ENCODE data around the gene SEC62. TPM values are rescaled to one million over a fixed set of nuclear protein-coding genes. Genes with fewer than 3 reads are reported as not detected.
A peak's percentile ranks its signal among the peaks of the same experiment; 100 is the strongest.

The SEC62 gene, protein sequence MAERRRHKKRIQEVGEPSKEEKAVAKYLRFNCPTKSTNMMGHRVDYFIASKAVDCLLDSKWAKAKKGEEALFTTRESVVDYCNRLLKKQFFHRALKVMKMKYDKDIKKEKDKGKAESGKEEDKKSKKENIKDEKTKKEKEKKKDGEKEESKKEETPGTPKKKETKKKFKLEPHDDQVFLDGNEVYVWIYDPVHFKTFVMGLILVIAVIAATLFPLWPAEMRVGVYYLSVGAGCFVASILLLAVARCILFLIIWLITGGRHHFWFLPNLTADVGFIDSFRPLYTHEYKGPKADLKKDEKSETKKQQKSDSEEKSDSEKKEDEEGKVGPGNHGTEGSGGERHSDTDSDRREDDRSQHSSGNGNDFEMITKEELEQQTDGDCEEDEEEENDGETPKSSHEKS
- total RNA-seq (2021) (51.2 to 61.0 TPM (median 52.5 TPM) in 3 replicates), Bru-seq, nascent RNA (percentile 94 among the genes with signal in this experiment)
- long read RNA-seq, experiment 1, full-length matches to known transcripts = 637 of 714 reads
- long read RNA-seq, experiment 1, partial matches to known transcripts = 34 of 714 reads
- long read RNA-seq, experiment 1, other reads (novel, unspliced or antisense) = 43 of 714 reads
- long read RNA-seq, experiment 2, full-length matches to known transcripts = 22 of 88 reads
- long read RNA-seq, experiment 2, partial matches to known transcripts = 15 of 88 reads
- long read RNA-seq, experiment 2, other reads (novel, unspliced or antisense) = 51 of 88 reads
- long read RNA-seq, experiment 3, full-length matches to known transcripts = 228 of 266 reads
- long read RNA-seq, experiment 3, partial matches to known transcripts = 10 of 266 reads
- long read RNA-seq, experiment 3, other reads (novel, unspliced or antisense) = 28 of 266 reads

GRCh38 chr3:169966428-169966950 is at the start of gene SEC62:
TSS of gene SEC62 (plus strand) at chr3:169966807. CDS start at chr3:169966823, 16 bp downstream.
- H3K4me3 Mint-ChIP-seq = peak within 1 kb of the TSS; percentile 82
- ChIA-PET POLR2A (interaction anchor here (0.5 to 1.4 kb wide), 2 partner anchors 194 to 1305 kb away, joined by 3 to 5 read pairs; no protein-coding TSS in a partner anchor), CTCF (interaction anchor here (0.6 to 1.3 kb wide), 7 partner anchors 71 to 143 kb away, joined by 3 to 12 read pairs (median 4); partner anchors contain the start of gene GPR160)
- peaks cover 33% of the 10 kb centered on the region for H3K4me1 Mint-ChIP-seq
- H3K9me3 Mint-ChIP-seq = no peaks in the 10 kb centered on the region
- DNase-seq (ENCODE audit: low spot score) (peak; percentile 97), ATAC-seq (peak; percentile 92)
- no peaks in the 10 kb centered on the region for H3K36me3 Mint-ChIP-seq
- H3K27me3 Mint-ChIP-seq (ENCODE audit: low read depth) = peaks cover 4% of the 10 kb centered on the region; the same call in 1 of the 2 replicates
- peak within 1 kb of the TSS; percentile 96 for H3K27ac Mint-ChIP-seq
- TF ChIP-seq FOXK1 (CRISPR knock-in tag; IDR thresholded peaks at IDR 0.05) (peak; percentile 84), MXD4 (CRISPR knock-in tag; IDR thresholded peaks at IDR 0.05; ENCODE audit: borderline replicate concordance) (no peak), RELA (CRISPR knock-in tag; IDR thresholded peaks at IDR 0.05; ENCODE audit: borderline replicate concordance) (no peak; the same call in 1 of the 2 replicates), PRRX2 (CRISPR knock-in tag; IDR thresholded peaks at IDR 0.05) (no peak), TEAD1 (CRISPR knock-in tag; IDR thresholded peaks at IDR 0.05) (peak; percentile 90), SP1 (CRISPR knock-in tag; conservative IDR thresholded peaks at IDR 0.05) (peak; percentile 76), USF2 (CRISPR knock-in tag; IDR thresholded peaks at IDR 0.05) (no peak; the same call in 1 of the 2 replicates), EMX1 (CRISPR knock-in tag; IDR thresholded peaks at IDR 0.05) (no peak), TEAD4 (CRISPR knock-in tag; IDR thresholded peaks at IDR 0.05) (no peak), CREB1 (CRISPR knock-in tag; IDR thresholded peaks at IDR 0.05) (no peak), SOX15 (CRISPR knock-in tag; IDR thresholded peaks at IDR 0.05) (no peak), ZNF232 (CRISPR knock-in tag; IDR thresholded peaks at IDR 0.05) (no peak; the same call in 1 of the 2 replicates), CBFB (CRISPR knock-in tag; IDR thresholded peaks at IDR 0.05; ENCODE audit: low read depth) (0 out of 2 replicates have a peak, but pooled peaks have one; percentile 78), TCF7 (CRISPR knock-in tag; IDR thresholded peaks at IDR 0.05; ENCODE audit: low read depth) (no peak), ZBTB21 (CRISPR knock-in tag; IDR thresholded peaks at IDR 0.05; ENCODE audit: borderline replicate concordance) (peak; percentile 88; the same call in 1 of the 2 replicates), FOXP1 (CRISPR knock-in tag; IDR thresholded peaks at IDR 0.05; ENCODE audit: borderline replicate concordance) (peak; percentile 85; the same call in 1 of the 2 replicates), NFATC4 (CRISPR knock-in tag; IDR thresholded peaks at IDR 0.05) (0 out of 2 replicates have a peak, but pooled peaks have one; percentile 22)
- TF ChIP-seq, protein P1, sequence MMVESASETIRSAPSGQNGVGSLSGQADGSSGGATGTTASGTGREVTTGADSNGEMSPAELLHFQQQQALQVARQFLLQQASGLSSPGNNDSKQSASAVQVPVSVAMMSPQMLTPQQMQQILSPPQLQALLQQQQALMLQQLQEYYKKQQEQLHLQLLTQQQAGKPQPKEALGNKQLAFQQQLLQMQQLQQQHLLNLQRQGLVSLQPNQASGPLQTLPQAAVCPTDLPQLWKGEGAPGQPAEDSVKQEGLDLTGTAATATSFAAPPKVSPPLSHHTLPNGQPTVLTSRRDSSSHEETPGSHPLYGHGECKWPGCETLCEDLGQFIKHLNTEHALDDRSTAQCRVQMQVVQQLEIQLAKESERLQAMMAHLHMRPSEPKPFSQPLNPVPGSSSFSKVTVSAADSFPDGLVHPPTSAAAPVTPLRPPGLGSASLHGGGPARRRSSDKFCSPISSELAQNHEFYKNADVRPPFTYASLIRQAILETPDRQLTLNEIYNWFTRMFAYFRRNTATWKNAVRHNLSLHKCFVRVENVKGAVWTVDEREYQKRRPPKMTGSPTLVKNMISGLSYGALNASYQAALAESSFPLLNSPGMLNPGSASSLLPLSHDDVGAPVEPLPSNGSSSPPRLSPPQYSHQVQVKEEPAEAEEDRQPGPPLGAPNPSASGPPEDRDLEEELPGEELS (CRISPR knock-in tag; IDR thresholded peaks at IDR 0.05) = peak; percentile 51; the same call in 1 of the 2 replicates
- TF ChIP-seq, protein P2, sequence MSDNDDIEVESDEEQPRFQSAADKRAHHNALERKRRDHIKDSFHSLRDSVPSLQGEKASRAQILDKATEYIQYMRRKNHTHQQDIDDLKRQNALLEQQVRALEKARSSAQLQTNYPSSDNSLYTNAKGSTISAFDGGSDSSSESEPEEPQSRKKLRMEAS (CRISPR knock-in tag; IDR thresholded peaks at IDR 0.05) = peak; percentile 76
- TF ChIP-seq, protein P3, sequence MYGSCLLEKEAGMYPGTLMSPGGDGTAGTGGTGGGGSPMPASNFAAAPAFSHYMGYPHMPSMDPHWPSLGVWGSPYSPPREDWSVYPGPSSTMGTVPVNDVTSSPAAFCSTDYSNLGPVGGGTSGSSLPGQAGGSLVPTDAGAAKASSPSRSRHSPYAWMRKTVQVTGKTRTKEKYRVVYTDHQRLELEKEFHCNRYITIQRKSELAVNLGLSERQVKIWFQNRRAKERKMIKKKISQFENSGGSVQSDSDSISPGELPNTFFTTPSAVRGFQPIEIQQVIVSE (CRISPR knock-in tag; IDR thresholded peaks at IDR 0.05; ENCODE audit: borderline replicate concordance) = no peak
- TF ChIP-seq, protein P4, sequence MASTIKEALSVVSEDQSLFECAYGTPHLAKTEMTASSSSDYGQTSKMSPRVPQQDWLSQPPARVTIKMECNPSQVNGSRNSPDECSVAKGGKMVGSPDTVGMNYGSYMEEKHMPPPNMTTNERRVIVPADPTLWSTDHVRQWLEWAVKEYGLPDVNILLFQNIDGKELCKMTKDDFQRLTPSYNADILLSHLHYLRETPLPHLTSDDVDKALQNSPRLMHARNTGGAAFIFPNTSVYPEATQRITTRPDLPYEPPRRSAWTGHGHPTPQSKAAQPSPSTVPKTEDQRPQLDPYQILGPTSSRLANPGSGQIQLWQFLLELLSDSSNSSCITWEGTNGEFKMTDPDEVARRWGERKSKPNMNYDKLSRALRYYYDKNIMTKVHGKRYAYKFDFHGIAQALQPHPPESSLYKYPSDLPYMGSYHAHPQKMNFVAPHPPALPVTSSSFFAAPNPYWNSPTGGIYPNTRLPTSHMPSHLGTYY (CRISPR knock-in tag; IDR thresholded peaks at IDR 0.05) = no peak
- TF ChIP-seq, protein P5, sequence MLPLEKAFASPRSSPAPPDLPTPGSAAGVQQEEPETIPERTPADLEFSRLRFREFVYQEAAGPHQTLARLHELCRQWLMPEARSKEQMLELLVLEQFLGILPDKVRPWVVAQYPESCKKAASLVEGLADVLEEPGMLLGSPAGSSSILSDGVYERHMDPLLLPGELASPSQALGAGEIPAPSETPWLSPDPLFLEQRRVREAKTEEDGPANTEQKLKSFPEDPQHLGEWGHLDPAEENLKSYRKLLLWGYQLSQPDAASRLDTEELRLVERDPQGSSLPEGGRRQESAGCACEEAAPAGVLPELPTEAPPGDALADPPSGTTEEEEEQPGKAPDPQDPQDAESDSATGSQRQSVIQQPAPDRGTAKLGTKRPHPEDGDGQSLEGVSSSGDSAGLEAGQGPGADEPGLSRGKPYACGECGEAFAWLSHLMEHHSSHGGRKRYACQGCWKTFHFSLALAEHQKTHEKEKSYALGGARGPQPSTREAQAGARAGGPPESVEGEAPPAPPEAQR (CRISPR knock-in tag; IDR thresholded peaks at IDR 0.05) = no peak
- TF ChIP-seq, protein P6, sequence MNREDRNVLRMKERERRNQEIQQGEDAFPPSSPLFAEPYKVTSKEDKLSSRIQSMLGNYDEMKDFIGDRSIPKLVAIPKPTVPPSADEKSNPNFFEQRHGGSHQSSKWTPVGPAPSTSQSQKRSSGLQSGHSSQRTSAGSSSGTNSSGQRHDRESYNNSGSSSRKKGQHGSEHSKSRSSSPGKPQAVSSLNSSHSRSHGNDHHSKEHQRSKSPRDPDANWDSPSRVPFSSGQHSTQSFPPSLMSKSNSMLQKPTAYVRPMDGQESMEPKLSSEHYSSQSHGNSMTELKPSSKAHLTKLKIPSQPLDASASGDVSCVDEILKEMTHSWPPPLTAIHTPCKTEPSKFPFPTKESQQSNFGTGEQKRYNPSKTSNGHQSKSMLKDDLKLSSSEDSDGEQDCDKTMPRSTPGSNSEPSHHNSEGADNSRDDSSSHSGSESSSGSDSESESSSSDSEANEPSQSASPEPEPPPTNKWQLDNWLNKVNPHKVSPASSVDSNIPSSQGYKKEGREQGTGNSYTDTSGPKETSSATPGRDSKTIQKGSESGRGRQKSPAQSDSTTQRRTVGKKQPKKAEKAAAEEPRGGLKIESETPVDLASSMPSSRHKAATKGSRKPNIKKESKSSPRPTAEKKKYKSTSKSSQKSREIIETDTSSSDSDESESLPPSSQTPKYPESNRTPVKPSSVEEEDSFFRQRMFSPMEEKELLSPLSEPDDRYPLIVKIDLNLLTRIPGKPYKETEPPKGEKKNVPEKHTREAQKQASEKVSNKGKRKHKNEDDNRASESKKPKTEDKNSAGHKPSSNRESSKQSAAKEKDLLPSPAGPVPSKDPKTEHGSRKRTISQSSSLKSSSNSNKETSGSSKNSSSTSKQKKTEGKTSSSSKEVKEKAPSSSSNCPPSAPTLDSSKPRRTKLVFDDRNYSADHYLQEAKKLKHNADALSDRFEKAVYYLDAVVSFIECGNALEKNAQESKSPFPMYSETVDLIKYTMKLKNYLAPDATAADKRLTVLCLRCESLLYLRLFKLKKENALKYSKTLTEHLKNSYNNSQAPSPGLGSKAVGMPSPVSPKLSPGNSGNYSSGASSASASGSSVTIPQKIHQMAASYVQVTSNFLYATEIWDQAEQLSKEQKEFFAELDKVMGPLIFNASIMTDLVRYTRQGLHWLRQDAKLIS (CRISPR knock-in tag; IDR thresholded peaks at IDR 0.05; ENCODE audit: borderline replicate concordance) = no peak

All from WTC11 (cell line).